HG02840 (cell line): ENCODE measurements around the gene SMARCD1.
"Not testable (repeated sequence)": the region's sequence is repeated elsewhere in the genome, so short reads cannot be mapped to it uniquely, and the experiment has no call there.

ENCODE experiments used
- ATAC-seq: cut with Tn5 transposase; IDR thresholded peaks from one replicate; pipeline ENCODE4 v1.9.1; 2021; ENCODE audit warnings: mild to moderate bottlenecking, moderate library complexity, moderate number of reproducible peaks; ENCODE audit not compliant: unreplicated experiment, low FRiP score

The SMARCD1 gene

DNA sequence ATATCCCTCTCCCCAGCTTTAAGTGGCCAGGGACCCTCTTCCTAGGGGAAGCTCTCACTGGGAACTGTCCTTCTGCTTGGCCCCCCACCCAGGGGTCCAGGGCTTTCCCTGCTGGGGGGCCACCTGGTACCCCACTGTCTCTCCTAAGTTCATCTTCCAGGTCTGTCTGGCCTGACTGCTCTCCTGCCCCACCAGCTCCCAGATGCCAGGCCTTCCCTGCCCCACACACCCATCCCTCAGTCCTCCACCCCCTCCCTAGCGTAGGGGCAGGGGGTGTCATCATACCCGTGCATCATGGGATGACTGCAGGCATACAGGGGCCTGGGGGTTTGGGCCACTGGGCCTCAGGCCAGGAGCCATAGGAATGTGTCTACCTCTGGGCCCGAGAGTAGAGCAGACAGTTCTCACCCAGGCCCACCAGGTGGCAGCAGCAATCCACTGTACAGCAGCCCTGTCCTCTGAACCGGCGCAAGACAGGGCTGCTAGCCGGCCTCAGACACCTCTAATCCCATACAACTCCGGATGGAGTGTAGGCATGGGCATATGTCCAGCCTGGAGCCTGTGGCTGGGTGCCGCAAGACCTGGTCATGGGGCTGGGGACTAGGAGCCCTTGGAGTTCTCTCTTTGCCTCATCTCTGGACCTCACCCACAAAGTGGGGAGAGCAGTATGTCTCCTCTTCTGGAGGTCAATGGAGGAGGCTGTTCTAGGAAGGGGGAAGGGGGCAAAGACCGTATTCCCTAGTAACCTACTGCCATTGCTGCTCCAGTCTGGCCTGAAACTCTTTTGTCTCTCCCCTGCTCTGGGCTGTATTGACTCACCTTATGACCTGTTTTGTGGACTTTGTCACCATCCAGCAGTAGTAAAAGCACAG is 10.0 kb upstream of the SMARCD1 start:
- peak; percentile 70 for ATAC-seq

DNA sequence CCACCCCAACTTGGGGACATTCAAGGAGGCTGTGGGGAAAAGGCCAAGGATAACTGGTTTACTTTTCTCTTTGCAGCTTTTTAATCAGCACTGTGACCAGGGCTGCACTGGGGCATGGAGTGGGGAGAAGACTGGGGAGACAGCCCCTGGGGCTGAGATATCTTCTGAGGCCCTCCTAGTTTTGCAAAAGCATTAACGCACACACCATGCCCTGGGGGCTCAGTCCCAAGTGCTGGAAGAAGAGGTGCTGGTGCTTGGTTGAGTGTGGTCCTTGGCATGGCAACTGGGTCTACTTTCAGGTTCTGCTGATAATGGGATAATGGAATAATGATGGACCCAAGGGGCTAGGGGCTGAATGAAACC is 9.4 kb upstream of the SMARCD1 start:
- ATAC-seq = no peak

DNA sequence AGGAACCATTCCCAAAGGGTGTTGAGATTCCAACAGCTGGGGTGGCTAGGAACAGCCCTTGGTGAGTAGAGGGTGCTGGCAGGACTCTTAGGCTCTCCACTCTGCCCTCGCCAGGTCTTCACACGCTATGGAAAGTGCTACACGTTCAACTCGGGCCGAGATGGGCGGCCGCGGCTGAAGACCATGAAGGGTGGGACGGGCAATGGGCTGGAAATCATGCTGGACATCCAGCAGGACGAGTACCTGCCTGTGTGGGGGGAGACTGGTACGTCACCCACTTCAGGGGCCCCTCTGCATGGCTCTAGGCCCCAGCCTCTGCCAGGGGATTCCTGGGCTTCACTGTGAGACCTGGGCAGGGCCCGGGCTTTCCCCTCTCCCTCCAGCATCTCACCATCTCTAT is 8.0 kb upstream of the SMARCD1 start:
- no peak for ATAC-seq

DNA sequence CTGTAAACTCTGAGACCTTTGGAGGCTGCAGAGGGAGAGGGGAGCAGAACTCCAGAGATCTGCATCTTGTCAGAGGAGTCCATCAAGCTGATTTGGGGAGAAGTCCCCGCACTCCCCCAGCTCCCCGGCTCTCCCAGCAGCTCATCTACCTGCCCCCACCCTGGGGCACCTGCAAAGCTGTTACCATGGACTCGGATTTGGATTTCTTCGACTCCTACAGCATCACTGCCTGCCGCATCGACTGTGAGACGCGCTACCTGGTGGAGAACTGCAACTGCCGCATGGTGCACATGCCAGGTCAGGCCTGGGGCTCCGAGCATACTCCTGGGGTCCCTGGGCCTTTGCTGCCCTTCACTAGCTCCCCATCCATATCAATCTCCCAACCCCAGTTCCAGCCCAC is 6.9 kb upstream of the SMARCD1 start:
- ATAC-seq = no peak

DNA sequence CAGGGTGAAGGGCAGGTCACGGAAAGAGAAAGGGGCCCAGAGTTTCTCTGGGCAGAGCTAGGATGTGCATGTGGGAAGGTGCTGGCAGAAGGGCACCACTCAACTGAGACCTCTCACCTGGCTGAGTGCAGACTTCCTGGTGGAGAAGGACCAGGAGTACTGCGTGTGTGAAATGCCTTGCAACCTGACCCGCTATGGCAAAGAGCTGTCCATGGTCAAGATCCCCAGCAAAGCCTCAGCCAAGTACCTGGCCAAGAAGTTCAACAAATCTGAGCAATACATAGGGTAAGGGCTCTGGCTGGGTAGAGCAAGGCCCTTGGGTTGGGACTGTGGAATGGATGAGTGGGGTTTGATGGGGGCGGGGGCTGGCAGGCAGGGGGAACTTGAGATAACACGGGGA is 5.4 kb upstream of the SMARCD1 start:
- ATAC-seq = no peak

DNA sequence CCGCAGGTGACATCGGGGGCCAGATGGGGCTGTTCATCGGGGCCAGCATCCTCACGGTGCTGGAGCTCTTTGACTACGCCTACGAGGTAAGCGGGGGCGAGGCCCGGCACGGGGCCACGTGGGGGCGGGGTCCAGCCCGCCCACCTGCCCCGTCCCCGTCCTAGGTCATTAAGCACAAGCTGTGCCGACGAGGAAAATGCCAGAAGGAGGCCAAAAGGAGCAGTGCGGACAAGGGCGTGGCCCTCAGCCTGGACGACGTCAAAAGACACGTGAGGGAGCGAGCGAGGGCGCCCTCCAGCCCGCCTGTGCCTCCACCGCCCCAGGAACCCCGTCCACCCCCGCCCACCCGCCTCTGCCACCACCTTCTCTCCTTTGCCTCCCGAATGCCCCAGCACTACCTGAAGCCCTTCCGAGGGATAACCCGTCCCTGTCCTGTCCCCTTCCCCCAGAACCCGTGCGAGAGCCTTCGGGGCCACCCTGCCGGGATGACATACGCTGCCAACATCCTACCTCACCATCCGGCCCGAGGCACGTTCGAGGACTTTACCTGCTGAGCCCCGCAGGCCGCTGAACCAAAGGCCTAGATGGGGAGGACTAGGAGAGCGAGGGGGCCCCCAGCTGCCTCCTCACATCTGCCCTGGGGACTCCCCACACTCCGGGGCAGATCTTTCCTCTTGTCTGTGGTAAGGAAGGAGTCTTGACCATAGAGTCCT is 3.9 kb upstream of the SMARCD1 start:
- ATAC-seq = no peak

DNA sequence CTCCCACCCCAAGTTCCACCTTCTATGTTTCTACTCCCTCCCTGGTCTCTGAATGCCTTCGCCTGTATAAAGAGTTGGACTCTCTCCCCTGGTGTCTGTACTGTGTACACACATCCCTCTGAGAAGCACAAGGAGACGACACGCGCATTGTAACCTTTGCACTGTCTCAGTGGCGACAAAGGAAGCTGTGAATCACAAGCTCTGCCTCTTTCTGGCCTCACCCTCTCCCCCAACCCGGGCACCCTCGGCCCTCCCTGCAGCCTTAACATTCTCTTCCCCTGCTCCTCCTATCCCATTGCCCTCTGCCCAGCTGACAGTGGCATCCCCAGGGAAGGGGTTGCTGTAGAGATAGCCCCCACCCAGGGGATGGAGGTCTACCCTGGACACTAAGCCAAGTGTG is 2.5 kb upstream of the SMARCD1 start:
- no peak for ATAC-seq

DNA sequence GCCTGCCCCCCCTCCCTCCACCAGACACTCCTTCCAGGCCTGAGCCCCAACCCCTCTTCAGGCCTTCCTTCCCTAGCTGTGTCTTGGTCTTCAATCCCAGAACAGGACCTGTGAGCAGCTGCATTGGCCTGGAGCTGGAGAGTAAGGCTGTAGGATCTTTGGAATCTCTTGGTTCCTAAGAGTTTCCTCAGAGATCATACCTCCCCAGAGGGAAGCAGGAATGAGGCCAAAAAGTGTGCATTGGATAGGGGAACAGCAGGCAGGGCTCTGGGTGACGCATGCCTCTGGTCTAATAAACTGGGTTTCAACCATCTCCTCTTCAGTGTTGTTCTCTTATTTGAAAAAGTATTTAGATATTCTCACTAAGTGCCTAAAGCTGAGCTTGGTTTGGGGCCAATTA is 1.8 kb upstream of the SMARCD1 start:
- no peak for ATAC-seq

DNA sequence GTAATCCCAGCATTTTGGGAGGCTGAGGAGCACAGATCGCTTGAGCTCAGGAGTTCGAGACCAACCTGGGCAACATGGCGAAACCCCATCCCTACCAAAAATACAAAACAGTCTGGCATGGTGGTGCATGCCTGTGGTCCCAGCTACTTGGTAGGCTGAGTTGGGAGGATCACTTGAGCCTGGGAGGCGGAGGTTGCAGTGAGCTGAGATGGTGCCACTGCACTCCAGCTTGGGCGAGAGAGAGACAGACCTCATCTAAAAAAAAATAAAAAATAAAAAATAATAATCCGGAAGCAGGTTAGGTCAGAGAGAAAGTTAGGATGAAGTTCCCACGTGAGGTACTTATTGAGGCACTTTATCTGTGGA is 750 bp upstream of the SMARCD1 start:
- not testable (repeated sequence) for ATAC-seq

DNA sequence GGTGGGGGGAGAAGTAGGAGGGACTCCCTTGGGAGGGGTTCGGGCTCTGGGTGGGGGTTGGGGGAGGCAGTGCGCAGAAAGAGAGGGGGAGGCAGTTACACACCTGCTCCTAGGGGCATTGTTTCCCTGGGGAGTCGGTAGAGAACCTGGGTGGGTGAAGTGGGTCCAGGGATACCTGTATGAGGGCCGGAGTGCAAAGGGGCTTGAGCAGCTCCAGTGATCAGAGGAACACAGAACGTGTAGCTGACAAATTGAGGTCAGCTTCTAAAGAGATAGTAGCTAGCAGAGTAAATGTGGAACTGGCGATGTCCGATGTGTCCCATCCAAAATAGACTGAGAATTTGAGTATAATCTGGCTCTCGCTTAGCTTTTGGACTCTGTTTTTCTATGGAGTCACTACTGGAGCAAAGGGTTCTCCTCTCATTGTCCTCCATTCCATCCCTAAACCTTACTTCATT is 502 bp downstream of the SMARCD1 start:
- no peak for ATAC-seq

DNA sequence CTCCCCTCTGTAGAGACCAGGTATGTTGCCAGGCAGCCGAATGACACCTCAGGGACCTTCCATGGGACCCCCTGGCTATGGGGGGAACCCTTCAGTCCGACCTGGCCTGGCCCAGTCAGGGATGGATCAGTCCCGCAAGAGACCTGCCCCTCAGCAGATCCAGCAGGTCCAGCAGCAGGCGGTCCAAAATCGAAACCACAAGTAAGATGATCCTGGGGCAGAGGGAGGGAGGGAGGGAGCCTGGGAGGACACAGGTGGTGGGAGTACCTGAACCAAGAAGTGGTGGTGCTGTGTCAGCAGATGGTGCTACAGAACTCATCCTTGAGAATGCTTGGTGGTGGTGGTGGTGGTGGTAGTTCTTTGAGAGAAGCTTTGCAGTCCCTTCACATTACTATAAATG is 1.0 kb downstream of the SMARCD1 start:
- no peak for ATAC-seq

DNA sequence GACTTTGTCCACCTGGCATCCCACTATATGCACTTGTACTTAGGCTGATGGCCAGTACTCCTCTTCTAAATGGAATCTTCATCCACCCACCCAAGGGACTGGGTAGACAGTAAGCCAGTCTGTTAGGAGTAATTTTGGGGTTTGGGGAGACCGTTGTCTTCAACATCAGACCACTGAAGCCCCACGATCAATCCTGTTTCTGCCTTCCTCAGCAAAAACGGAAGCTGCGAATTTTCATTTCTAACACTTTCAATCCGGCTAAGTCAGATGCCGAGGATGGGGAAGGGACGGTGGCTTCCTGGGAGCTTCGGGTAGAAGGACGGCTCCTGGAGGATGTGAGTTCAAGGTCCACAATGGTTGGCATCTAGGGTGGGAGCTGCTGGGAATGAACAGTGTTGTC is 2.0 kb downstream of the SMARCD1 start:
- ATAC-seq = no peak

DNA sequence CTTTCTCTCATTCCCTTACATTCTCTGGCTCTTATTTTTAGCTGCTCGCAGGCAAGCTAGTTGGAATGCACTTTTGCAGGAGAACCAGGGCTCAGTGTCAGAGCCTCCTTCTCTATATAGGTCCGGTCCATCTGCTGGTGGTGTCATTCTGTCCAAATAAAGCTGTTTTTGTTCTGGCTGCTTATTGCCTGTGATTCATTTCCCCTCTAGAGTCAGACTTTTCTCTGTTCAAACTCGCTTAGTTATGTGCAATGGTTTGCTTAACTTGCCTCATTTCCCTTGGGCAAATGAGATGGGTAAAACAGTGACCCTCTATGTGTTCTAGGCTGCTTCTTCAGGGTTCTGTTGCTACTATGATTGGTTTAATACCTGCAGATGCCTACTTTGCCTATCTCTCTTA is 2.9 kb downstream of the SMARCD1 start:
- ATAC-seq = no peak

DNA sequence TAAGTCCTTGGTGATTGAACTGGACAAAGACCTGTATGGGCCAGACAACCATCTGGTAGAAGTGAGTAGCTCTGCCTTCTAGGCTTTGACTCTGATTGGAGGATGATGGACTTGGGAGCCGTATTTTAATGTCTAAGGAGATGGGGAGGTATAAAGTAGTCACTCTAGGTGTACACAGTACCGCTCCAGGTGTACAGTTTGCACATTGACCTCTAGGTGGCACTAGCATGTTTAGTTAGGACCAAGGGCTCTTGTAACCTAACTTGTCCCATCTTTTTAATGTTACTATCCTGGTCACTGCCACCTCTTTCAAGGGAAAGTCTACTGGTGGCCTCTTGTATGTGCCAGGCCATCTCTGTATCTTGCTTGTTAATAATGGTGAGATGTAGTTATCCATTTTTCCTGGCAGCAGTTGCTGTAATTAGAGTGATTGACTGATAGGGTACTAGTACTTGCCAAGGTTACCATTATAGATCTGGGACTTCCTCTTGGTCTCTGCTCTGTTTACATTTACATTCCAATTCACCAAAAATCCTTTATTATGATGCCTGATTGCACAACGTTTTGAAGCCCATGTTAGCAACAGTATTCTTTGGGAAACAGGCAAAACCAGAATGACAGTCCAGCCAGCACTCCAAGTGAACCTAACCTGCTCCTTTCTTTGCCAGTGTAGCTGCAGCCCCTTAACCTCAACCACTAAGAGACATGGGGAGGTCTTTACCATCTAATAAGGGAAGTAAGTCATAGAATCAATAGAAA is 3.6 kb downstream of the SMARCD1 start:
- no peak for ATAC-seq

DNA sequence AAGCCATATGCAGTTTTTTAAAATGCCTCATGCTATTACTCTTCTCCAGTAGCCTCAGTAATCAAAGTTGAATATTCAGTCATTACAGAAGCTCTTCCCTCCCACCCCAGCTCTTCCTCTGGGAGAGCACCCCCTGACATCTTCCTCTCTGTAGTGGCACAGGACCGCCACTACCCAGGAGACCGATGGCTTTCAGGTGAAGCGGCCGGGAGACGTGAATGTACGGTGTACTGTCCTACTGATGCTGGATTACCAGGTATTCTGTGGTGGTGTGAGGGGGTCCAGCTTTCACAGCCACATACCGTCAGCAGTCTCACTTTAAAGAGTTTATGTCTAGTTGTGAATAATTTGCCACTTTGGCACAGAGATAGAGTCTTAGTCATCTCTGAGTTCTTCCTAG is 4.6 kb downstream of the SMARCD1 start:
- no peak for ATAC-seq

DNA sequence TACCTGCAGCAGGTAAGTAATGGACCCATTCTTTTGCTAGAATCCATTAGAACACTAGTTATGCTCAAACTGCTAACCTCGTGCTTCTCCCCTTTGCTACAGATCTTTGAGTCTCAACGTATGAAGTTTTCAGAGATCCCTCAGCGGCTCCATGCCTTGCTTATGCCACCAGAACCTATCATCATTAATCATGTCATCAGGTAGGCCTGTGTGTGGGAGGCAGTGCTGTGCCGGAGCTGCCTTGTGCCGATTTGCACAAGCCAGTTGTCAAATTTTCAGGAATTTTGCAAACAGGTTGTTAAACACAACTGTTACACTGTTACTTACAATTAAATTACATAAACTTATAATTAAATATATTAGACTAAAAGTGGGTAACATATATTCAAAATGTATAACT is 5.2 kb downstream of the SMARCD1 start:
- ATAC-seq = no peak

DNA sequence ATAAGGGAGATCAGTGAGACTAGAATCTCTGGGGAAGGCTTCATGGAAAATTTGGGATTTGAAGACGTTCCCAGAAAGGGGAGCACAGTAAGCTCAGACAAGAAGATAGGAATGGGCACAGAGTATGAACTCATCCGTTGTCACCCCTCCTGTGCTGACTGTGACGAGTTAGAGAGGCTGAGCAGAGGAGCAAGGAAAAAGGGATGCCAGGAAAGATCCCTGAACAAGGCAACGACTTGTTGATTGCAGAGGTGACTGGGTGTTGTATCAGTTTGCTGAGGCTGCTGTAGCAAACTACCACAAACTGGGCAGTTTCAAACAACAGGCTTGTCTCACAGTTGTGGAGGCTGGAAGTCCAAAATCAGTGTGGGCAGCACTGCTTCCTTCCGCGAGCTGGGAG is 12.8 kb downstream of the SMARCD1 start:
- ATAC-seq = no peak

DNA sequence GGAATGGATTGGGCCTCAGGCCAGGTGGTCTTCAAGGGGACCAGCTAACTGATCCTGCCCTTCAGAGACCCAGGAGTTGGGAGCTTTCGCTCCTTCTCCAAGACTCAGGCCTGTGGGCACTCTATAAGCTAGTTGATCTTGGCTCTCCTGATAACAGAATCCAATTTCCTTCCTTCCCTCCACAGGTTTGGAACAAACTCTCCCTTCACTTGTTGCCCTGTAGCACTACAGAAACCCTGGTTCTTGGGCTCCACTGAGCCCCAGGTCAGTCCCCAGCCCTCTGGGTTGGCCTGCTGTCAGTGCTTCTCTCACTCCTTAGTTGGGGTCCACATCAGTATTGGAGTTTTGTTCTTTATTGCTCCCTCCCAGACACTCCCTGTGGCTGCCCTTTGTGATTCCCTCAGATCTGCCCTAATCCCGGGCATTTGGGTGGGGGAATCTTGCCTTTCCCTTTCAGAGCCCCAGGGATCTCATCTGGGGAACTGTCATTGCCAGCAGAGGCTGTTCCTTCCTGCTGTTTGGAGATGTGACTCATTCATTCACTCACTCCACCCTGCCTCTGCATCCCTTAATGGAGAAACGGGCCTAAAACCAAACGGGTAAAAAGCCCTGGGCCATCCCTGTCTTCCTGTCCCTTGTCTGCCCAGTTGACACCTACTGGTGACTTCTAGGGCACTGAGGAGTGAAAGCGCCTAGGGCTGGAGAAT is 14.3 kb downstream of the SMARCD1 start:
- no peak for ATAC-seq

DNA sequence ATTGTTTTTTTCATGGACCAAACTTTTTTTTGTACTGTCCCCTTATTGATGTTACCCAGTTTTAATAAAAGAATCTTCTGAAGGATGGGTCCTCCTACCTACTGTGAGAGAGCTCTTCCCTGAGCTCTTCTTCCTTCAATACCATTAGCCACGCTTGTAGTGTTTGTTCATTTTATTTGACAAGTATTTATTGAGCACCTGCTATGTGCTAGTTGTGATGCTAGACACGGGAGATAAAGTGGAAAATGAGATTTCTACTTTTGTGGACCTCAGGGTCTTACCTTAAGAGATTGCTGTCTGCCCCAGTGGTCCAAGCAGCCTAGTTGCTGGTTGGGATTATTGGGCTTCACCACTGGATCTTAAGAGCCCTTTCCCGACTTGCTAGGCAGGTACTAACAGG is 15.4 kb downstream of the SMARCD1 start:
- no peak for ATAC-seq

DNA sequence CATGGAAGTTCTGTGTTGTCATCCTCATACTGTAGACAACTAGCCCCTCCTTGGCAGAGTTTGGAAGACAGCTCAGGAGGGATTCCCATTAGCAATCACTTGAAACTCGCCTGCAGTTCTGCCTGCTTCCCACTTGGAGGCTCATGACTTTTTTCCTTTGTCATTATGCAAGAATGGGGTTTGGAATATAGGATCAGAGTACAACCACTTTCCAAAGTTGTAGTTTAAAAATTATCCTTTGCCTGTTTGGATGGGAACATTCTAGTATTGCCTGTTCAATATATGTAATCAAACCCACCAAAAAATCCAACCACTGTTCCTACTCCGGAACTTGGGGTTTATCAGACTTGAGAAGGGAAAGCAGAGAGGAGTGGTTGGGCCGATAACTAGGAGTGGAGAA is 16.5 kb downstream of the SMARCD1 start:
- no peak for ATAC-seq

DNA sequence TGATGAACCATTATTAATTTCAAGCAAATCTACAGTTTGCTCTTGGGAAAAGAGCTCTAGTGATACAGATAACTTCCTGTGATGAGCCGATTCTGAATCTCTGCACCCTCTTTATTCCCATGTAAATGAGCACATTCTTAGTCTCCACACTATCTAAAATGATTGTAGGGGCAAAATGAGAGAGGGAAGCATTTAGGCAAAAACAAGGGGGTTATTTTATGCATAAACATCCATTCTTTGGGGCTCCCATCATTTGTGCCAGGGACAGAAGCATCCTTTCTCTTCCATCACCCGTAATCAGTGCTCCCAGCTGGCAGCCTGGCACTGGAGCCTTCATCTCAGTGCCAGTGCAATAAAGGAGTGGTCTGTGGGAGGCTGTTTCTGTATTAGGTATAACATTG is 17.0 kb downstream of the SMARCD1 start:
- no peak for ATAC-seq
